Islet of Langerhans (tissue), 1 donor: ENCODE measurements around the gene TMEM144.

Source experiments
- FAIRE-seq: peaks from one replicate; lab custom pipeline; 2011; peaks lifted over from hg19 to GRCh38; lab: Jason Lieb, UNC

The TMEM144 gene

DNA sequence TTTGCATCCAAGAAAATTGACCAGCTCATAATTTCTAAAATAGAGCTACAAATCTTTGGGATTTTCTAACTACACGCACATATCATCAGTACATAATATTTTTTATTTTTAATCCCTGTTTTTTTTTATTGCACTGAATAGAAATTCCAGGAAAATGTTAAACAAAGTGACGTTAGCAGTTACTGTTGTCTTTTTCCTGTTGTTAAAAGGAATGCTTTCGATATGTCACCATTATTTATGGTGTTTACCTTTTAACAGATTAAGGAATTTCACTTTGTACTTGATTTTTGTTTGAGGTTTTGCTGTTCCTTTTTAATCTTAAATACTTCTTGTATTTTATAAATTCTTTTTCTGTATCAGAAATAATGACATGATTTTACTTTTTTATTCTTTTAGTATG, 89.7 kb downstream of the TMEM144 start:
- FAIRE-seq: no peak

DNA sequence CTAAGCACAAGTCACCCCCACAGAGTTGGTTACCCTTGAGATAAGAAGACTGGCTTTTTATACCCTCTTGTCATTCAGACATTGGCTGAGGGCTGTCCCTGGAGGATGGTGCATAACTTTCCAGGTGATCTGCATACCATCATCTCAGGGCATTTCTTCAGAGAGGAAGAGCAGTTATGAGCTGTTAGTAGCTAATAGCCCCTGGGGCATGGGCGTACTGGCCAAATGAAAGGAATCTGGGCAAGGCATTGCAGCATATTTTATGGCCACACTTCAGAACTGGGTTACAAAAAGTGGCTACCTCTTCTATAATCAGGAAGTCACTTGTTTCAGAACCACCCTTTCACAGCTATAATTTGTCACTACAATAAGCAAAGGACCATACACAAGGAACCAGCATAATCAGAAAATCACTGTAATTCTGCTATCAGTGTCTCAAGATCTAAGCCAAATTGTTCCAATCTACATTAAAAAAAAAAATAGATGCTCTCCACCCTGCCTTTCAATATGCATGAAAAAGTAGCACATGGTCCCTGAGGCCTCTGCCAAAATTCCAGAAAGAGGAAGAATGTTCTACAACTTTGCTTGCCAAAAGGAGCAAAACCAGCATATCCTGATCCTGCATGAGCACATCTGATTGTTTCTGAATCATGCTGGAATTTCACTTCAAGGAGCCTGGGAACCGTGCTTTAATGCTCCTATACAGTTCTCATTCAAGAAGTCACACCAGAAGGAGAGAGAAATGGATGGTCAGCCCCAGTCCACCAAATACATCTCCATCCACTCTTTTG, 92.0 kb downstream of the TMEM144 start:
- no peak for FAIRE-seq

- no peak for FAIRE-seq
Observed at GRCh38 chr4:158304694-158305093, 94.4 kb downstream of the TMEM144 start.
